ENCODE results near the gene ATRIP.

Gene ATRIP

DNA sequence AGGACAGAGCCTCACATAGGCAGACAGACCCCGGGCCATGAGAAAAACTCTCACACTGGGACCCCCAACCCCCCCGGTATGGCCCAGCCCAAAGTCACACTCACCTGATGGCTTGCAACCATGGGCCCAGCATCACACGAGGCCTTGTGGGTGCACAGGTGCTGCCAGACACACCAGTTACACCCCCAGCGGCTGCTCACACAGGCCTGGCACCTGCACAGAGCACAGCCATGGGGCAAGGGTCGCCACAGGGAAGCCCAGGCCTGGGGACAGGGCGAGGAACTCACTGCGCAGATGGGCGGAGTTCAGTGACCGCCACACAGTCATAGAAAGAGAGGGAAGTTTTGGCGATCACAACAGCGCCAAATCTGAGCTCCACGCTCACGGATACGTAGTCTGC, 26.0 kb upstream of the ATRIP start:
- FAIRE-seq (no peak), DNase-seq (ENCODE audit: insufficient read length, low spot score) (no peak)
- TF ChIP-seq, protein P1, sequence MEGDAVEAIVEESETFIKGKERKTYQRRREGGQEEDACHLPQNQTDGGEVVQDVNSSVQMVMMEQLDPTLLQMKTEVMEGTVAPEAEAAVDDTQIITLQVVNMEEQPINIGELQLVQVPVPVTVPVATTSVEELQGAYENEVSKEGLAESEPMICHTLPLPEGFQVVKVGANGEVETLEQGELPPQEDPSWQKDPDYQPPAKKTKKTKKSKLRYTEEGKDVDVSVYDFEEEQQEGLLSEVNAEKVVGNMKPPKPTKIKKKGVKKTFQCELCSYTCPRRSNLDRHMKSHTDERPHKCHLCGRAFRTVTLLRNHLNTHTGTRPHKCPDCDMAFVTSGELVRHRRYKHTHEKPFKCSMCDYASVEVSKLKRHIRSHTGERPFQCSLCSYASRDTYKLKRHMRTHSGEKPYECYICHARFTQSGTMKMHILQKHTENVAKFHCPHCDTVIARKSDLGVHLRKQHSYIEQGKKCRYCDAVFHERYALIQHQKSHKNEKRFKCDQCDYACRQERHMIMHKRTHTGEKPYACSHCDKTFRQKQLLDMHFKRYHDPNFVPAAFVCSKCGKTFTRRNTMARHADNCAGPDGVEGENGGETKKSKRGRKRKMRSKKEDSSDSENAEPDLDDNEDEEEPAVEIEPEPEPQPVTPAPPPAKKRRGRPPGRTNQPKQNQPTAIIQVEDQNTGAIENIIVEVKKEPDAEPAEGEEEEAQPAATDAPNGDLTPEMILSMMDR (IDR thresholded peaks at IDR 0.05; ENCODE audit: insufficient read depth, missing control alignments) = no peak

DNA sequence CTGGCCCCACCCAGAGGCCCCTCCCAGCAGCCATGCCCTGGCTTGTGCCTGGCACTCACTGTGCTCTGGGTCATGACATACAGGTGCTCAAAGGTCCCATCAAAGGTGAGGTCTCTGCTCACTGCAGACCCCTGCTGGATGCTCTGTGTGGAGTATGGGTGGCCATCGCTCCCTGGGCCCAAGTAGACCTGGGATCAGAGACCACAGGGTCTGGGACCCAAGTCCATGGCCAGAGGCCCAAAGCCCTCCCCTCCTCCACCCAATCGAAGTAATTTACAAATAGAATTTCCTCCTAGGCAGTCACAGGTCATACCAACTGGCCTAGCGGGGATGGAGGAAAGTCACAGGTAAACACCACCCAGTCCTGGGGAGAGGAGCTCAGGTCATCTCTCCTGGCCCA, 24.3 kb upstream of the ATRIP start:
- DNase-seq (ENCODE audit: insufficient read length, low spot score) (no peak), FAIRE-seq (no peak)
- TF ChIP-seq, protein P1 (IDR thresholded peaks at IDR 0.05; ENCODE audit: insufficient read depth, missing control alignments) = no peak

DNA sequence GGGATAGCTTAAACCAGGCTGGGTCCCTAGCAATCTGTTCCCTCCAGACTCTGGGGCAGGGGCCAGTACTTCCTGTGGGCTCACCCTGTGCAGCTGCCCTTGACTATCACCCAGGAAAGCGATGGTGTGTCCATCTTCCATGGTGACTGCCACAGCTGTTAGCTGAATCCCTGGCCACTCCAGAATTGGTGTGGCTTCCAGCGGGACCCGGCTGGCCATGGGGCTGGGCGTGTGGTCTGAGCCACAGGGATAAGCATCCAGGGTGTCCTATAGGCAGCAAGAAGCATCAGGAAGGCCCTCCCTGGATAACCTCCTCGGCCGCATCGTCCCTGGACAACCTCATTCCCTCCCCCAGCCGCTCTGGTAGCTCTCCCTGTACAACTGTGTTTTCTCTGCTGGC, 23.9 kb upstream of the ATRIP start:
- DNase-seq (ENCODE audit: insufficient read length, low spot score) (no peak), FAIRE-seq (no peak)
- TF ChIP-seq, protein P1 (IDR thresholded peaks at IDR 0.05; ENCODE audit: insufficient read depth, missing control alignments) = no peak

- FAIRE-seq = no peak
- no peak for DNase-seq (ENCODE audit: insufficient read length, low spot score)
- TF ChIP-seq, protein P1 (IDR thresholded peaks at IDR 0.05; ENCODE audit: insufficient read depth, missing control alignments) = no peak
These were observed 23.2 kb upstream of the ATRIP start for GRCh38 chr3:48423241-48423882.

GRCh38 chr3:48423883-48424695, 22.4 kb upstream of the ATRIP start:
- FAIRE-seq (no peak), DNase-seq (ENCODE audit: insufficient read length, low spot score) (no peak)
- TF ChIP-seq, protein P1 (IDR thresholded peaks at IDR 0.05; ENCODE audit: insufficient read depth, missing control alignments) = no peak

GRCh38 chr3:48425281-48425812, 21.2 kb upstream of the ATRIP start:
- DNase-seq (ENCODE audit: insufficient read length, low spot score) (no peak), FAIRE-seq (no peak)
- TF ChIP-seq, protein P1 (IDR thresholded peaks at IDR 0.05; ENCODE audit: insufficient read depth, missing control alignments) = no peak

Data from D721Med (cell line).